Body of pancreas (tissue), 4 donors: Measurements from ENCODE around the gene MARK4. TPM values are rescaled to one million over a fixed set of nuclear protein-coding genes. Genes with fewer than 3 reads are reported as not detected.

ENCODE experiments used
- ATAC-seq: fragments of 150-250 bp; one replicate; pipeline ENCODE4 v1.9.1; 2016
- DNase-seq, 4 donors: peaks; one replicate each; pipeline ENCODE4 v3.0.0-alpha.2; 2019
- H3K27ac ChIP-seq, 4 donors: fragments of 200-600 bp; sonication (generic); 1 replicate in 3 of 4; 2 replicates in 1 of 4; pipeline versions ENCODE4 v1.5.1 to v1.6.1; 2016 to 2019; ENCODE audit warnings: mild to moderate bottlenecking in 1 of 4, mixed read lengths in 1 of 4, moderate library complexity in 1 of 4
- H3K27me3 ChIP-seq, 2 donors: fragments of 200-600 bp; sonication (generic); one replicate each; pipeline ENCODE4 v1.6.0; 2016; ENCODE audit warnings: mild to moderate bottlenecking in 1 of 2
- H3K36me3 ChIP-seq, 2 donors: fragments of 200-600 bp; sonication (generic); replicated peaks in 1 of 2; 2 replicates each; pipeline ENCODE4 v1.5.1; 2016; ENCODE audit warnings: low read depth in 2 of 2; ENCODE audit not compliant: insufficient read depth in 1 of 2
- H3K4me1 ChIP-seq: fragments of 200-600 bp; sonication (generic); one replicate; pipeline ENCODE4 v1.6.0; 2016
- H3K4me3 ChIP-seq, 2 donors: fragments of 200-600 bp; sonication (generic); 1 replicate in 1 of 2; 2 replicates in 1 of 2; pipeline ENCODE4 v1.5.1; 2016 to 2019
- H3K9me3 ChIP-seq, 3 donors: fragments of 200-600 bp; sonication (generic); 1 replicate in 2 of 3; 2 replicates in 1 of 3; pipeline ENCODE4 v1.5.1; 2016
- POLR2A ChIP-seq, 3 donors: fragments of 450-650 bp; IDR thresholded peaks; one replicate each; pipeline ENCODE4 v1.6.1; 2016; ENCODE audit warnings: antibody characterized with exemption in 3 of 3, mild to moderate bottlenecking in 2 of 3
- WGBS, 2 donors: methylation state at CpG; one replicate each; pipeline ENCODE4 v1.1.5; 2017; 5-methylcytosine and 5-hydroxymethylcytosine counted together
- intact Hi-C: fragments of 100-400 bp; cut with DNase I; formaldehyde crosslinking; loops from one replicate; pipeline ENCODE4 v1.15.1; 2023
- total RNA-seq, 2 donors: library from RNA; depleted of rRNA; stranded (reverse); fragments of >200 nt; gene quantifications; one replicate each; pipeline ENCODE4 v1.1.0, GENCODE V29; 2016
- TF ChIP-seq, protein P1 (sequence below), 7 experiments: fragments of 450-650 bp in 4 of 7; fragments of 200-600 bp in 3 of 7; sonication (generic) in 3 of 7; IDR thresholded peaks; one replicate each; pipeline ENCODE4 v1.5.1; 2016 to 2019; ENCODE audit warnings: antibody characterized with exemption in 7 of 7

The MARK4 gene
- total RNA-seq, 2 donors from 2014 or later: 9.2 to 12.5 TPM

- intact Hi-C loops: no loop called here
- Histone ChIP-seq H3K27me3 (no peaks in the 10 kb centered on the region), H3K9me3 (no peaks in the 10 kb centered on the region), H3K36me3 (peaks cover 0 to 5% of the 10 kb centered on the region in 2 donors), H3K4me3 (no peak overlapping the region), H3K27ac (no peak overlapping the region), H3K4me1 (peaks cover 12% of the 10 kb centered on the region)
- ATAC-seq: no peak
- 81 to 84% methylated on average over 12 of the region's 12 CpGs for WGBS, 2 donors
- TF ChIP-seq POLR2A (IDR thresholded peaks at IDR 0.05): no peak
- TF ChIP-seq, protein P1, sequence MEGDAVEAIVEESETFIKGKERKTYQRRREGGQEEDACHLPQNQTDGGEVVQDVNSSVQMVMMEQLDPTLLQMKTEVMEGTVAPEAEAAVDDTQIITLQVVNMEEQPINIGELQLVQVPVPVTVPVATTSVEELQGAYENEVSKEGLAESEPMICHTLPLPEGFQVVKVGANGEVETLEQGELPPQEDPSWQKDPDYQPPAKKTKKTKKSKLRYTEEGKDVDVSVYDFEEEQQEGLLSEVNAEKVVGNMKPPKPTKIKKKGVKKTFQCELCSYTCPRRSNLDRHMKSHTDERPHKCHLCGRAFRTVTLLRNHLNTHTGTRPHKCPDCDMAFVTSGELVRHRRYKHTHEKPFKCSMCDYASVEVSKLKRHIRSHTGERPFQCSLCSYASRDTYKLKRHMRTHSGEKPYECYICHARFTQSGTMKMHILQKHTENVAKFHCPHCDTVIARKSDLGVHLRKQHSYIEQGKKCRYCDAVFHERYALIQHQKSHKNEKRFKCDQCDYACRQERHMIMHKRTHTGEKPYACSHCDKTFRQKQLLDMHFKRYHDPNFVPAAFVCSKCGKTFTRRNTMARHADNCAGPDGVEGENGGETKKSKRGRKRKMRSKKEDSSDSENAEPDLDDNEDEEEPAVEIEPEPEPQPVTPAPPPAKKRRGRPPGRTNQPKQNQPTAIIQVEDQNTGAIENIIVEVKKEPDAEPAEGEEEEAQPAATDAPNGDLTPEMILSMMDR (IDR thresholded peaks at IDR 0.05): no peak
- no peak for DNase-seq
Measured at GRCh38 chr19:45275370-45275971, 24.4 kb downstream of the MARK4 start.

DNA sequence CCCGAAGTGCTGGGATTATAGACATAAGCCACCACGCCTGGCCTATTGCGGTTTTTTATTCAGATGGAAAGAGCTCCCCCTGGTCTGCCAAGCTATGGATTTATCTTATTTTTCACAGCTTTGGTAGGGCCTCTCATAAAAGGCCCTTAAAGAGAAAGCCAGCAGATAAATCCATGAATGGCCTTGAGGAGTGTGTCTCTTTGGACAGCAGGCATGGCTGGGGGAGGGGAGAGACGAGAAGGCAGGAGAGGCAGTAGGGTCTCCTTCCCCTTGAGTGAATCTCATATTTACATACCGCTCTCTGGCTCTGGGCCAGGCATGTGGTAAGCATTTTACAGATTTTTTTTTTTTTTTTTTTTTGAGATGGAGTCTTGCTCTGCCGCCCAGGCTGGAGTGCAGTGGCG lies 25.2 kb downstream of the MARK4 start:
- no peak for ATAC-seq
- Histone ChIP-seq H3K4me1 (peaks cover 12% of the 10 kb centered on the region), H3K9me3 (no peaks in the 10 kb centered on the region), H3K27ac (no peak overlapping the region), H3K4me3 (no peak overlapping the region), H3K36me3 (peaks cover 0 to 5% of the 10 kb centered on the region in 2 donors), H3K27me3 (no peaks in the 10 kb centered on the region)
- intact Hi-C loops: no loop called here
- 71 to 74% methylated on average over 7 of the region's 7 CpGs for WGBS, 2 donors
- TF ChIP-seq, protein P1 (IDR thresholded peaks at IDR 0.05): no peak
- no peak for TF ChIP-seq POLR2A (IDR thresholded peaks at IDR 0.05)
- DNase-seq: peak in 1 of 4 donors; percentile 31

DNA sequence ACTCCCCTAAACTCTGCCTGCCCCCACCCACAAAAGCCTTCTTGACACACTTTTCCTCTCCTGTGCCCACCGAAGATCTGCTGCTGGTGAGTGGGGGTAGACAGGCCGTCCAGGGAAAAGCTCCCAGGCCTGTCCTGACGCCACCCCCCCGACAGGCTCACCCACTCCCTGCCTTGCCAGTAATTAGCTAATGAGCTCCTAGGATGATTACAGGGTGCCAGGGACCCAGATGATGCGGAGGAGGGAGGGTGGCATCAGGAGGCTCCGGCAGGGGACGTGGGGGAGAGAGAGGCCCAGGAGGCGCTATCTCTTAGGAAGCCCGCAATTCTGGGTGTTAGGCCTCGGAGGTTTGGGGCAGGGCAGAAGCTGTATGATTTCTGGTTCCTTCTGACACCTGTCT lies 27.0 kb downstream of the MARK4 start:
- Histone ChIP-seq H3K27me3 (no peaks in the 10 kb centered on the region), H3K27ac (no peak overlapping the region), H3K4me3 (no peak overlapping the region), H3K36me3 (peaks cover 0 to 8% of the 10 kb centered on the region in 2 donors), H3K4me1 (peaks cover 5% of the 10 kb centered on the region), H3K9me3 (no peaks in the 10 kb centered on the region)
- no peak for ATAC-seq
- 85 to 93% methylated on average over 8 to 10 of the region's 10 CpGs for WGBS, 2 donors
- no peak for DNase-seq
- intact Hi-C loops: no loop called here
- TF ChIP-seq POLR2A (IDR thresholded peaks at IDR 0.05): no peak
- TF ChIP-seq, protein P1 (IDR thresholded peaks at IDR 0.05): no peak

DNA sequence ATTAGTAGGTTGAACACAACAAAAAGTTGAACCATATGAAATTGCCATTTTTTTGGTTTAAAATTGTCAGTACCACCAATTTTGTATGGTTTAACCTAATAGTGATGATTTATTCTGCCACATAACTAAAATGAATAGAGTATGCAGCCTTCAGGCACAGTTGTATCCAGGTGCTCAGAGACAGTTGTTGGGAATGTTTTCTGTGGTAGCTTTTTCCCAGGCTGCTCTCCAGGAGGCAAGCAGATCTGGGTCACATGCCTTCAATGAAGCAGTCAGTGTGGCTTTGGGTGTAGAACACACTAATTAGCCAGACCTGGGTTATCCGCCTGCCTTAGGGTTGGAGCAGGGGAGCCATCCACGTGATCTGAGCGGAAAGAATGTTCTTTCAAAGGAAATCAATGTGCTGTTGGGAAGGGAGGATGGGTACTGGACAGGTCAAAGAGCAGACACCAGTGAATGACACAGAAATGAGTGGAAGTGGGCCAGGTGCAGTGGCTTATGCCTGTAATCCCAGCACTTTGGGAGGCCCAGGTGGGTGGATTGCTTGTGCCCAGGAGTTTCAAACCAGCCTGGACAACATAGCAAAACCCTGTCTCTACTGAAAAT lies 28.6 kb downstream of the MARK4 start:
- DNase-seq: no peak
- ATAC-seq: no peak
- no peak for TF ChIP-seq POLR2A (IDR thresholded peaks at IDR 0.05)
- TF ChIP-seq, protein P1 (IDR thresholded peaks at IDR 0.05): no peak
- no peaks in the 10 kb centered on the region for H3K4me1 ChIP-seq
- H3K4me3 ChIP-seq: no peak overlapping the region
- no peaks in the 10 kb centered on the region for H3K9me3 ChIP-seq
- H3K27me3 ChIP-seq: no peaks in the 10 kb centered on the region
- intact Hi-C loops: no loop called here
- 81 to 93% methylated on average over 3 of the region's 3 CpGs for WGBS, 2 donors
- no peak overlapping the region for H3K27ac ChIP-seq
- H3K36me3 ChIP-seq: peaks cover 0 to 9% of the 10 kb centered on the region in 2 donors
